HCT116 (cell line): Measurements from ENCODE around the gene MAP2K5. TPM values are rescaled to one million over a fixed set of nuclear protein-coding genes. Genes with fewer than 3 reads are reported as not detected.

Source experiments
- ATAC-seq: fragments of 200-7000 bp; cut with Tn5 transposase; 2 replicates; pipeline ENCODE4 v1.9.1; 2020; ENCODE audit warnings: mild to moderate bottlenecking, moderate library complexity
- BruUV-seq: library from RNA; stranded (reverse); fragments of 400-500 nt; replicated peaks from 2 replicates; lab custom pipeline; 2021; lab: Mats Ljungman, UMichigan
- CTCF ChIA-PET: fragments of 300-600 bp; sonication (Branson Sonifier 250); formaldehyde crosslinking; loops from one replicate; lab custom pipeline; 2021; ENCODE audit warnings: antibody characterized with exemption; lab: Charles Lee
- POLR2A ChIA-PET: fragments of 300-600, 350-600 bp; sonication (Branson Sonifier 250); formaldehyde crosslinking; loops from one replicate; lab custom pipeline; 2021; ENCODE audit warnings: antibody characterized with exemption; lab: Charles Lee
- RAD21 ChIA-PET, 2 experiments: fragments of 300-600 bp; sonication (Branson Sonifier 250); formaldehyde crosslinking; loops; one replicate each; lab custom pipeline; 2023; ENCODE audit warnings: low total read pairs in 2 of 2; ENCODE audit not compliant: uncharacterized antibody in 2 of 2, unreplicated experiment in 2 of 2, low non-redundant PET in 1 of 2; lab: Charles Lee
- DNase-seq: peaks from one replicate; pipeline ENCODE4 v3.0.0-alpha.2; 2010; ENCODE audit warnings: low read depth, low spot score
- H2AFZ ChIP-seq: fragments of 200-600 bp; shearing (Covaris generic), sonication (generic); 2 replicates; pipeline ENCODE4 v1.6.1; 2017; ENCODE audit warnings: low read depth, mixed run types, mixed read lengths, antibody characterized with exemption, low read length; ENCODE audit not compliant: poor library complexity, severe bottlenecking
- H3K27ac ChIP-seq: 2 replicates; pipeline ENCODE4 v1.5.1; 2012; ENCODE audit warnings: low read depth, low read length
- H3K27me3 ChIP-seq: fragments of 200-600 bp; sonication (generic); 2 replicates; pipeline ENCODE4 v1.6.1; 2016; ENCODE audit warnings: mixed run types, low read length, mixed read lengths; ENCODE audit not compliant: insufficient read depth
- H3K36me3 ChIP-seq, 2 experiments: fragments of 200-500 bp in 1 of 2; fragments of 200-600 bp in 1 of 2; sonication (Bioruptor generic) in 1 of 2; sonication (generic) in 1 of 2; 2 replicates each; pipeline versions ENCODE4 v1.5.1 to v1.6.1; 2014 to 2016; ENCODE audit warnings: low read length in 2 of 2, inconsistent platforms in 1 of 2, mixed read lengths in 1 of 2, mixed run types in 1 of 2; ENCODE audit not compliant: insufficient read depth in 2 of 2, control insufficient read depth in 1 of 2
- H3K4me1 ChIP-seq, 2 experiments: fragments of 200-600 bp in 1 of 2; sonication (generic) in 1 of 2; 2 replicates each; pipeline versions ENCODE4 v1.5.1 to v1.6.1; 2012 to 2017; ENCODE audit warnings: low read length in 2 of 2, inconsistent platforms in 1 of 2, mild to moderate bottlenecking in 1 of 2, mixed read lengths in 1 of 2, mixed run types in 1 of 2, moderate library complexity in 1 of 2; ENCODE audit not compliant: insufficient read depth in 2 of 2, control insufficient read depth in 1 of 2
- H3K4me2 ChIP-seq: fragments of 200-600 bp; sonication (generic); 2 replicates; pipeline ENCODE4 v1.6.1; 2017; ENCODE audit warnings: mixed run types, low read length, mixed read lengths
- H3K4me3 ChIP-seq, 2 experiments: fragments of 200-600 bp in 1 of 2; sonication (generic) in 1 of 2; replicated peaks in 1 of 2; 2 replicates each; pipeline ENCODE4 v1.5.1; 2011 to 2016; ENCODE audit warnings: low read length in 2 of 2, control low read depth in 1 of 2, low read depth in 1 of 2, mild to moderate bottlenecking in 1 of 2, mixed read lengths in 1 of 2, mixed run types in 1 of 2
- H3K79me2 ChIP-seq: fragments of 200-600 bp; sonication (generic); 2 replicates; pipeline ENCODE4 v1.6.1; 2017; ENCODE audit warnings: mild to moderate bottlenecking, mixed run types, low read length, moderate library complexity, mixed read lengths; ENCODE audit not compliant: insufficient read depth
- H3K9ac ChIP-seq: fragments of 200-600 bp; sonication (generic); 2 replicates; pipeline ENCODE4 v1.6.1; 2016; ENCODE audit warnings: low read length, mixed read lengths
- H3K9me2 ChIP-seq: fragments of 200-600 bp; sonication (generic), shearing (Covaris generic); 2 replicates; pipeline ENCODE4 v1.6.1; 2017; ENCODE audit warnings: mixed run types, mild to moderate bottlenecking, moderate library complexity; ENCODE audit not compliant: insufficient read depth
- H3K9me3 ChIP-seq, 2 experiments: fragments of 200-500 bp in 1 of 2; fragments of 200-600 bp in 1 of 2; sonication (Bioruptor generic) in 1 of 2; sonication (generic) in 1 of 2; 2 replicates each; pipeline ENCODE4 v1.6.1; 2014 to 2017; ENCODE audit warnings: low read length in 2 of 2, mixed read lengths in 2 of 2, inconsistent platforms in 1 of 2, low read depth in 1 of 2, mild to moderate bottlenecking in 1 of 2, mixed run types in 1 of 2, moderate library complexity in 1 of 2; ENCODE audit not compliant: control insufficient read depth in 1 of 2, insufficient read depth in 1 of 2
- H4K20me1 ChIP-seq: fragments of 200-600 bp; sonication (generic), shearing (Covaris generic); 2 replicates; pipeline ENCODE4 v1.6.1; 2017; ENCODE audit warnings: mixed run types, mild to moderate bottlenecking, moderate library complexity; ENCODE audit not compliant: insufficient read depth
- EGR1 ChIP-seq: IDR thresholded peaks from 2 replicates; pipeline ENCODE4 v1.6.1; 2012; ENCODE audit warnings: low read depth
- JUND ChIP-seq: IDR thresholded peaks from 2 replicates; pipeline ENCODE4 v1.6.1; 2012
- POLR2AphosphoS5 ChIP-seq: IDR thresholded peaks from 2 replicates; pipeline ENCODE4 v1.6.1; 2011; ENCODE audit warnings: mild to moderate bottlenecking, low read depth, low read length, moderate library complexity
- REST ChIP-seq: IDR thresholded peaks from 2 replicates; pipeline ENCODE4 v1.6.1; 2012; ENCODE audit warnings: low read depth
- intact Hi-C: fragments of 100-400 bp; cut with micrococcal nuclease; formaldehyde crosslinking; loops from 2 replicates; pipeline ENCODE4 v1.10.0; 2022
- total RNA-seq: library from RNA; stranded (reverse); gene quantifications from one replicate; pipeline ENCODE4 v1.2.1, GENCODE V29; 2021; ENCODE audit not compliant: unreplicated experiment

Gene MAP2K5
- total RNA-seq, 1 experiment from 2014 or later = 15.6 TPM

- ChIA-PET RAD21 (no interaction called here), CTCF (interaction anchor here (1.1 kb wide), 1 partner anchor 17 kb away, joined by 8 read pairs; no protein-coding TSS in a partner anchor), POLR2A (no interaction called here)
- Histone ChIP-seq H3K4me1 (no peaks in the 10 kb centered on the region), H3K9me3 (no peaks in the 10 kb centered on the region), H3K9ac (no peak overlapping the region), H3K79me2 (no peaks in the 10 kb centered on the region), H4K20me1 (no peaks in the 10 kb centered on the region), H3K4me2 (no peak overlapping the region), H2AFZ (no peak overlapping the region), H3K27me3 (no peaks in the 10 kb centered on the region), H3K36me3 (no peaks in the 10 kb centered on the region), H3K4me3 (no peak overlapping the region), H3K9me2 (no peaks in the 10 kb centered on the region), H3K27ac (no peak overlapping the region)
- DNase-seq = no peak
- BruUV-seq = no TSS peak
- no peak for ATAC-seq
- TF ChIP-seq POLR2AphosphoS5 = no peak
- intact Hi-C loops = no loop called here
These were observed 233.5 kb downstream of the MAP2K5 start for GRCh38 chr15:67775998-67776397.

GRCh38 chr15:67776600-67776999, 234.1 kb downstream of the MAP2K5 start:
- POLR2A ChIA-PET = no interaction called here

More at GRCh38 chr15:67776600-67776999, 234.1 kb downstream of the MAP2K5 start:
- no peaks in the 10 kb centered on the region for H3K4me1 ChIP-seq
- no peak overlapping the region for H3K4me3 ChIP-seq
- CTCF ChIA-PET = interaction anchor here (1.1 kb wide), 1 partner anchor 16 kb away, joined by 8 read pairs; no protein-coding TSS in a partner anchor
- DNase-seq = no peak
- H4K20me1 ChIP-seq = no peaks in the 10 kb centered on the region
- TF ChIP-seq JUND (no peak), EGR1 (no peak), REST (no peak)
- TF ChIP-seq, all 23 proteins: peak for 0
- BruUV-seq = no TSS peak
- Histone ChIP-seq H3K27ac (no peak overlapping the region), H2AFZ (no peak overlapping the region), H3K9me2 (no peaks in the 10 kb centered on the region), H3K36me3 (no peaks in the 10 kb centered on the region), H3K9ac (no peak overlapping the region), H3K4me2 (no peak overlapping the region), H3K79me2 (no peaks in the 10 kb centered on the region), H3K27me3 (no peaks in the 10 kb centered on the region), H3K9me3 (no peaks in the 10 kb centered on the region)
- no peak for ATAC-seq
- RAD21 ChIA-PET = no interaction called here
- intact Hi-C loops = no loop called here
